HG03103 (cell line): ENCODE data around the gene CYTH3.
"Not testable (repeated sequence)": the region's sequence is repeated elsewhere in the genome, so short reads cannot be mapped to it uniquely, and the experiment has no call there.

Experiments
- ATAC-seq: cut with Tn5 transposase; IDR thresholded peaks from one replicate; pipeline ENCODE4 v1.9.1; 2021; ENCODE audit warnings: low read depth; ENCODE audit not compliant: unreplicated experiment

CYTH3 gene

DNA sequence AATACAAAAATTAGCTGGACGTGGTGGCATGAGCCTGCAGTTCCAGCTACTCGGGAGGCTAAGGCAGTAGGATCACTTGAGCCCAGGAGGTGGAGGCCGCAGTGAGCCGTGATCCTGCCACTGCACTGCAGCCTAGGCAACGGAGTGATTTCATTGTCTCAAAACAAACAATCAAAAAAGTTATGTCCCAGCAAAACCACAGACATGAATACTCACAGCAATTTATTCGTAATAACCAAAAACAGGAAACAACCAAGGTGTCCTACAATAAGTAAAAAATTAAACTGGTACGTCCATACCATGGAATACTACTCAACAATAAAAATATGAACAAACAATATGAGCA is 11.6 kb upstream of the CYTH3 start:
- no peak for ATAC-seq

DNA sequence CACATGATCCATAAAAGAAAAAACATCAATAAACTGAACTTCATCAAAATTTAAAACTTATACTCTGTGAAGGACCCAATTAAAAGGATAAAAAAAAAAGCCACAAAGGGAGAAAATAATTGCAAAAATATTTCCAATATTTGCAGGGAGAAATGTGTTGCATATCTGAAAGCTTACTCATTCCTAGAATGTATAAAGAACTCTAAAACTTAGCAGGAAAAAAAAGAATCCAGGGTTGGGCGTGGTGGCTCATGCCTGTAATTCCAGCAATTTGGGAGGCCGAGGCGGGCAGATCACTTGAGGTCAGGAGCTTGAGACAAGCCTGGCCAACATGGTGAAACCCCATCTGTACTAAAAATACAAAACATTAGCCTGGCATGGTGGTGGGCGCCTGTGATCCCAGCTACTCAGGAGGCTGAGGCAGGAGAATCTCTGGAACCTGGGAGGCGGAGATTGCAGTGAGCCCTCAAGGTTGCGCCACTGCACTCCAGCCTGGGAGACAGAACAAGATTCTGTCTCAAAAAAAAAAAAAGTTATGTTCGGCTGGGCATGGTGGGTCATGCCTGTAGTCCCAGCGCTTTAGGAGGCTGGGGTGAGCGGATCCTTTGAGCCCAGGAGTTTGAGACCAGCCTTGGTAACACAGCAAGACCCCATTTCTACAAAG is 11.1 kb upstream of the CYTH3 start:
- not testable (repeated sequence) for ATAC-seq

DNA sequence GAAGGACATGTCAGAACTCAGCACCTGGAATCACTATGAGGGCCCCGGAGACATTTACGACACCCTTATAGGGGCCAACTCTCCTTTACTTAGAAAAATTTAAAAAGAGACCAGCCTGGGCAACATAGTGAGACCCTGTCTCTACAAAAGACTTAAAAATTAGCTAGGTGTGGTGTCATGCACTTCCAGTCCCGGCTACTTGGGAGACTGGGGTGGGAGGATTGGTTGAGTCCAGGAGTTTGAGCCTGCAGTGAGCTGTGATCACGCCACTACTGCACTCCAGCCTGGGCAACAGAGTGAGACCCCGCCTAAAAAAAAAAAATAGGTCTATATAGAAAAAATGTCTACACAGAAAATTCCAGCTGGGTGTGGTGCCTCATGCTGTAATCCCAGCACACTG is 7.5 kb upstream of the CYTH3 start:
- ATAC-seq, result no peak

- ATAC-seq, result no peak
Measured at GRCh38 chr7:6279341-6279740, 6.9 kb upstream of the CYTH3 start.

- no peak for ATAC-seq
Measured at GRCh38 chr7:6278749-6279310, 6.4 kb upstream of the CYTH3 start.

DNA sequence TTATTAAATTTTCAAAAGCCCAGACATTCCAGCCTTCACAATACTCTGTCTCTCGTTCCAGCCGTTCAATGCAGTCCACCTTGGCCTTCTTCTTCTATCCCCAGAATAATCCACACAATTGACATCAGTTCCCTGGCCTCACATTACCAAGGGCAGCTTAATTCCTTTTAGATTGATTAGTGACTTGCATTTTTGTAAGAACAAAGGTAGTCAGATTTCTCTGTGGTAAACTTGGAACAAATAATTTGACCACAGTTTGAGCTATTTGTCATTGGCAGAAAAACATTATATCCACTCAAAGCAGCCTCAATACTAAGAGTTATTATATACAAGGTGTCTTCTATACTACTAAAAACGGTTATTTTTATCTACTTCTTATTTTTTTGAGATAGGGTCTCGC is 5.1 kb upstream of the CYTH3 start:
- no peak for ATAC-seq

- no peak for ATAC-seq
Measured at GRCh38 chr7:6276911-6277408, 4.5 kb upstream of the CYTH3 start.

DNA sequence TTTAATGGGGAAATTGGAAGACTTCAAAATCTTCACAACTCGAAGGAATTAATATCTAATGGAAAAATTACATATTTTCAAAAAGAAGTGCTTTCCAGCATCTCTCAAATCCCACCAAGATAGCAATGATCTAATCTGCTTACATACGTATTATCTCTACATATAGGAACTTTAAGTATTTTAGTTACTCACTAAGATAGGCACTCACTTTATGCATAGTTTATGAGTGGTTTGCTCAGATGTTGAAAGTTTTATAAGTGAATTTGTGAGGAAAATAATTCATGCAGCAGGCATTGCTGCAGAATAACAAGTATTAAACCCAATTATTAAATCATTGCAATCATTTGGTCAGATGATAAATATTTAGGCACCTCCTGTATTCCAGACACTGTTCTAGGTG is 2.3 kb upstream of the CYTH3 start:
- ATAC-seq, result no peak

DNA sequence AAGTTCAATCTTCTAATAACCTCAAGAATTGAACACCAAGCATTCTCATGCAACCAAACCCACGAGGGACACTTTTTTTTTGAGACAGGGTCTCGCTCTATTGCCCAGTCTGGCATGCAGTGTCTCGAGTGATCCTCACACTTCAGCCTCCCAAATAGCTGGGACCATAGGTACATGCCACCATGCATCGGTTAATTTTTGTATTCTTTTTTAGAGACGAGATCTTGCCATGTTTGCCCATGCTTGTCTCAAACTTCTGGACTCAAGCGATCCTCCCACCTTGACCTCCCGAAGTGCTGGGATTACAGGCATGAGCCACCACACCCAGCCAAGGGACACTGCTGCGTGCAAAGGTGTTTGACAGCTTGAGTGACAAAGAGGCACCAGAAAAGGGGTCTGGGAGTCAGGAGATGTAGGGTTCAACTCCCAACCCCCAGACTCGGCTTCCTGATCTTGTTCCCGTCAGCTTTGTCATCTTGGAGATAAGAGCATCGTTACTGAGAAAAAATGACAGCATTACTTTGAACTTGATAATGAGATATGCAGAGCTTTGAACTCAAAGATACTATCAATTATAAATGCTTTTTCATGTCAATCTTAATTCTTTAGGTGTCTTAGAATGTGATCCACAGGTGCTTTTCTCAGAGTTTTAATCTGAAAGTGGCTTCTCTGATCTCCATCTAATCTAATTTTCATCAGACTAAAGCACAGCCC is 1.6 kb upstream of the CYTH3 start:
- ATAC-seq, result no peak

DNA sequence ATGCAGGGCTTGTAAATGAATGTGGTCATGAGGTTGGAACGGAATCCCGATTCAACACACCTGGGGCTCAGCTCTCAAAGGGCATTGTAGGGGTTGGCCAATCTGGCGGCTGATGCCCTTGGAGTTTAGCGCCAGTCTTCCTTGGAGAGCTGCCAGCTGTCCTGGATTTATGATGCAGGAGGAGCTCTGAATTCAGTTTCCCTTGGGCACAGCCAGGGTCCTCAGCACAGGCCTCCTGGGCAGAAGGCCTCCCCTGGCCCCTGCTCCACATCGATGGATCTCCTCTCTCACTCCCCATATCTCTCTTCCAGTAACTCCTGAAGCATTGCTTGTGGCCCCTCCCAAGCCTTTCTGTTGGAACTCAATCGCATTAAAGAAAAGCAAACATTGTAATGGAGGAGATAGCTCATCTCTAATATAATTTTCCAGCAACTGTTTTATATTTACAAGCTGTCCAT is 985 bp upstream of the CYTH3 start:
- no peak for ATAC-seq

DNA sequence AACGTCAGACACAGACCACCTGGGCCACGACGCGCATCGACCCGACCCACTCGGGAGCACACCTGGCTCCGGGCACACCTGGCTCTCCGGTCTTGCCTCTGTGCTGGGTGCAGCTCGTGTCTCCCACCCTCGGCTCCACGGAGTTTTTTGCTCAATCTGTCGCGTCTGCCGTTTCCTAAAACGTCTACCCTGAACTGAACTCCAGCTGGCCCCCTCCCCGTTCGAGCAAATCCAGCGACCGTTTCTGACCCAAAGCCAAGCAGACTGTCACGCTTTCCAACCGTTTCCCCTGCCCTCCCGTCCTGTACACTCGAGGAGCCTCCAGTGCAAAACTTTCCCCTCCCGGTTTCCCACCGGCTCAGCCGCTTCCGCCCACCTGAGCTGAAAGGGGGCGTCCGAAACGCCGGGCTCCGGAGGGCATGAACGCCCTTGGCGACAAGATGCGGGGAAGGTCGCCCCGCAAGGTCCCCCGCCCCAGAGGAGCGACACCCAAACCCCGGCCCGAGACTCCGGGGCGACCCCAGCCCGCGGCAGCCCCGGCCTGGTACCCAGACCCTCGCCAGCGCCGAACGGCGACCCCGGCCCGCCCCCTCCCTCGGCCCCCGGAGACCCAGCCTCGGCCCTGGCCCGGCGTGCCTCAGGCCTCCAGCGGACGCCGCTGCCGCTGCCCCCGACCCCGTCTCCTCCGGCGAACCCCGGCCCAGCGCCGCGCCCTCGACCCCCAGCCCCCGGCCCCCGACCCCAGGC is 557 bp downstream of the CYTH3 start:
- no peak for ATAC-seq

GRCh38 chr7:6271060-6271658 is 1.3 kb downstream of the CYTH3 start:
- ATAC-seq, result no peak

DNA sequence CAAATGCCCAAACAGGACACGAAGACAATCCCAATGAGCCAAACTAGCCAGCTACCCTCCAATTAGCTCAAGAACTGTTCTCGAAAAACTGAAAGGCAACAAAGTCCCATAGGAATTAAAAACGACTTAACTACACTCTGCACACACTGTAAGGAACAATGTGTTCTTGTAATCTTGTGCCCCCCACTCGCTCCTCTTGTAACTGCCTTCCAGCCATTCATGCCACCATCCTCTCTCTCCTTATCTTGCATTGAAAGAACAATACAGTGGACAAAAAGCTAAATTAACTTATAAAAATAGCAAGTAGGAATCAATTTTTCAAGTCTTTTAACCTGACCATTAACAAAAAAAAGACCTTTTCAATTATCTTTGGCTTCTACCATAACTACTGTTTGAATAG is 2.9 kb downstream of the CYTH3 start:
- no peak for ATAC-seq

DNA sequence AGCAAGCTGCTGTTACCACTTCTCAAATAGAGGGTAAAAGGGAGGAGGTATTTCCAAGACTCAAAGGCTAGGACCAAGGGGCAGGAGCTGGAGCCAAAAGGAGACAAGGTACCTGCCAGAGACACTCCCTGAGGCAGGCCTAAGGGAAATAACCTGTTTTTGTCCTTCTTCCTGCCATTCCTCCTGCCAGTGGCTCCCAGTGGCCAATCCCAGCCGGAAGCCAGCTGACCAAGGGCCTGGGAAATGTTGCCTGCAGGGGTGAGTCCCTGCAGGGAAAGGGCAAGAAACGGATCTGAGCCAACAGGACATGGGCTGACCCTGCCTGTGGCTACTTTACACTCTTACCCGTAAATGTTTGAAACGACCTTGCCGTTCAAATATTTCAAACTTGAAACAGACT is 3.5 kb downstream of the CYTH3 start:
- ATAC-seq, result no peak

DNA sequence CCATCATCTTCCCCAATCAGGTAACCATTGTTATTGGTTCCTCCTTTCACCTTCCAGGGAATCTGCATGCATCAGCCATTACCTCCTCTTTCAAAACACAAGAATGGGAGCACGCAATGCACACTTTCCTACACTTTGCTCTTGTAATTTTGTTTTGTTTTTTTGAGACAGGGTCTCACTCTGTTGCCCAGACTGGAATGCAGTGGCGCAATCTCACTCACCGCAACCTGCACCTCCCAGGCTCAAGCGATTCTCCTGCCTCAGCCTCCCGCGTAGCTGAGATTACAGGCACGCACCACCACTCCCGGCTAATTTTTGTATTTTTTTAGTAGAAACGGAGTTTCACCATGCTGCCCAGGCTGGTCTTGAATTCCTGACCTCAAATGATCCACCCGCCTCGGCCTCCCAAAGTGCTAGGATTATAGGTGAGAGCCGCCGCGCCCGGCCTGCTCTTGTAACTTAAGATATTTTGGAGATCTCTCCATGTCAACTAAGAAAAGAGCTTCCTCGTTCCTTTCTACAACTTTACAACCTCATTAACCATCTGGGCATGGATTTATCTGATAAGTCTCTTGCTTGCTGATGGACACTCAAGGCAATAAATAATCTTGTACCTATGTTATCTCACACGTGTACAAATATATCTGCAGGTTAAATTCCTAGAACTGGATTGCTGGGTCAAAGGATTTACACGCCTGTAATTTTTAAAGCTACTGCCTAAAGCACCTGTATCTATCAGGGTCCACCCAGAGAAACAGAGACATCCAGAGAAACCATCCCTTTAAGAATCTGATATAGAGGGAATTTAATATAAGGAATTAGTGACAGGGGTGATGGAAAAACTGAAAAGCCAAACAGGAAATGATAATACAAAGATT is 4.2 kb downstream of the CYTH3 start:
- ATAC-seq, result no peak

DNA sequence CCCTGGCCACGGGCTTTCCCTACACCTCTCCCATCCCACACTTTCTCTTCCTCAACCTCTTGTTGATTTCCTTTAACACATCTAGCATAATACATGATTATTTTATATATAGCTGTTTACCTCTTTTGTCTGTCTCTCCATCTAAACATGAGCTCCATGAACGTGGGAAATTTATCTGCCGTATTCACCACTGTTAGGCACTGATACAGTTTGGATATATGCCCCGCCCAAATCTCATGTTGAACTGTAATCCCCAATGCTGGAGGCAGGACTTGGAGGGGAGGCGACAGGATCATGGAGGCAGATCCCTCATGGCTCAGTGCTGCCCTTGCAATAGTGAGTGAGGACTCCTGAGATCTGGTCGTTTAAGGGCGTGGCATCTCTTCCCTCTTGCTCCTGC is 5.7 kb downstream of the CYTH3 start:
- no peak for ATAC-seq

- ATAC-seq, result no peak
Measured at GRCh38 chr7:6262221-6262620, 10.2 kb downstream of the CYTH3 start.

GRCh38 chr7:6261699-6262098 is 10.7 kb downstream of the CYTH3 start:
- ATAC-seq, result no peak

- ATAC-seq, result no peak
Measured at GRCh38 chr7:6260291-6261187, 11.9 kb downstream of the CYTH3 start.
